ENCODE measurements around the gene KNTC1.
"Not testable (repeated sequence)": the region's sequence is repeated elsewhere in the genome, so short reads cannot be mapped to it uniquely, and the experiment has no call there.

KNTC1 gene

DNA sequence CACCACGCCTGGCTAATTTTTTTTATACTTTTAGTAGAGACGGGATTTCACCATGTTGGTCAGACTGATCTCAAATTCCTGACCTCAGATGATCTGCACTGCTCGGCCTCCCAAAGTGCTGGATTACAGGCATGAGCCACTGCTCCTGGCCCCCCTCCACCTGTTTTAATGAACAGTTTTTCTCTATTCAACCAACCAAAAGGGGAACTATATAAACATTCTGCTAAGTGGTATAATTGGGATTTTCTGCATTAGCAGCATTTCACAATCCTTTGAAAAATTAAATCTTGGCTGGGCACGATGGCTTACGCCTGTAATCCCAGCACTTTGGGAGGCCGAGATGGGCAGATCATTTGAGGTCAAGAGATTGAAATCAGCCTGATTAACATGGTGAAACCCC, 44.8 kb downstream of the KNTC1 start:
- no peak for TF ChIP-seq CTCF (IDR thresholded peaks at IDR 0.05)
- no peak overlapping the region for H3K27ac ChIP-seq
- no peaks in the 10 kb centered on the region for H3K4me1 ChIP-seq (ENCODE audit: control insufficient read depth in 1 of 2, insufficient read depth in 1 of 2, low read depth in 1 of 2, low read length in 1 of 2)
- H3K27me3 ChIP-seq: no peaks in the 10 kb centered on the region
- no peaks in the 10 kb centered on the region for H3K9me3 ChIP-seq
- H3K4me3 ChIP-seq (ENCODE audit: low read depth in 1 of 2, low read length in 1 of 2): no peak overlapping the region
- H3K36me3 ChIP-seq: peaks cover 69% of the 10 kb centered on the region

DNA sequence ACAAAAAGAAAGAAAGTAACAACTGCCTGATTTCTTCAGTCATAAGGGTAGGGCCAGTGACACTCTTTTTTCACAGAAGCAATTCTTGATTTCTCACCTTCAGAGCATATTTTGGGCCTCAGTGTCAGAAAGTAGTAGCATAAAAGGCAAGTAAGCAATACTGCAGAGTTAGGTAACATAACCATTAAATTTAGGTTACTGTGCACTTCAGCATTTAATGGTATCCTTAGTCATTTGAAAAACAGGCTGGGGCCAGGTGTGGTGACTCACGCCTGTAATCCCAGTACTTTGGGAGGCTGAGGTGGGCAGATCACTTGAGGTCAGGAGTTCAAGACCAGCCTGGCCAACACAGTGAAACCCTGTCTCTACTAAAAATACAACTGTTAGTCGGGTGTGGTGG, 56.2 kb downstream of the KNTC1 start:
- H3K4me3 ChIP-seq (ENCODE audit: low read depth in 1 of 2, low read length in 1 of 2); H3K27me3 ChIP-seq; H3K27ac ChIP-seq; H3K4me1 ChIP-seq (ENCODE audit: control insufficient read depth in 1 of 2, insufficient read depth in 1 of 2, low read depth in 1 of 2, low read length in 1 of 2); H3K9me3 ChIP-seq: not testable (repeated sequence)
- H3K36me3 ChIP-seq: peaks cover 68% of the 10 kb centered on the region

DNA sequence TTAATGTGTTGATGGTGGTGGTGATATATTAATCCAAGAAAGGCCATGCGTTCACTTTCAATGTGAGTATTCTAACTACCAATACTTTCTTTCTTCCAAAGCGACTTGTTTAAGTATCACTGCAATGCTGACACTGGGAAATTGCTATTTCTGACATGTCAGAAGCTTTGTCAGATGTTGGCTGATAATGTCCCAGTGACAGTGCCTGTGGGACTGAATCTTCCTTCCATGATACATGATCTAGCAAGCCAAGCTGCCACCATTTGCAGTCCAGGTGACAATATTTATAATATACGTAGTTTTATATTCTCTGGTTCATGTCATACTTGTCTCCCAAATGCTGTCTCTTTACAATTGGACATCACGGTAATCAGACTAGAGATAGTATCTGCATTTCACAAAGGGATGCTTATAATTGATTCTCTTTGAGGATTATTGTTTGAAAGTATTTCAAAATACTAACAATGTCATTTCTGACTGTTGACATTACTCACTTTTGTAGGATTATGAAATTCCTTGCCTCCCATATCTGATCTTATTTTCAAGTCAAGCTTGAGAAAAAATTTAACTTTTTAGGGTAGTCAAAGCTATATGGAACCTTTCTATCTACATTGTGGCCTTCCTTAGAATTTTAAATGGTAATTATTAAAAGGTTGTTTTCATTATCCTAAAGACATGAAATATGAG, 57.3 kb downstream of the KNTC1 start:
- Histone ChIP-seq H3K36me3 (peaks cover 70% of the 10 kb centered on the region), H3K27ac (no peak overlapping the region), H3K4me1 (ENCODE audit: control insufficient read depth in 1 of 2, insufficient read depth in 1 of 2, low read depth in 1 of 2, low read length in 1 of 2) (no peaks in the 10 kb centered on the region), H3K9me3 (no peaks in the 10 kb centered on the region), H3K27me3 (no peaks in the 10 kb centered on the region), H3K4me3 (ENCODE audit: low read depth in 1 of 2, low read length in 1 of 2) (no peak overlapping the region)
- no peak for TF ChIP-seq CTCF (IDR thresholded peaks at IDR 0.05)

DNA sequence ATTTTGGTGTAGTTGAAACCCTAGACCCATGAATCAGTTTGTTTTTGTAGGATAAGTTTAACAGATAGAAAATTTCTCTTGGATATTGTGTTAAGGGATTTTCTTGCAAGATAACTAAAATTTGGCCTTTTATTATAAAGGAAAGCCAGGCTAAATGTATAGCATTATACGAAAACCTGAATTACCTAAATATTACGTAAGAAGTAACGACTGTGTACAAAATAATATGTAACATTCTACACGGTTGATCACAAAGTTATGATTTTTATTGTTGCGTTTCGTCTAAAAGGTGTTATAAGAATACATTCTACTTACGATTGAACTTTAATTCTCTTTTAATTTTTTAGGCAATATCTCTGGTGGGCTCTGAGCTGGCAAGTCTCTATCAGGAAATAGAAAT, 63.9 kb downstream of the KNTC1 start:
- peaks cover 62% of the 10 kb centered on the region for H3K36me3 ChIP-seq
- TF ChIP-seq CTCF (IDR thresholded peaks at IDR 0.05): no peak
- H3K9me3 ChIP-seq: no peaks in the 10 kb centered on the region
- no peaks in the 10 kb centered on the region for H3K27me3 ChIP-seq
- no peak overlapping the region for H3K4me3 ChIP-seq (ENCODE audit: low read depth in 1 of 2, low read length in 1 of 2)
- no peak overlapping the region for H3K27ac ChIP-seq
- no peaks in the 10 kb centered on the region for H3K4me1 ChIP-seq (ENCODE audit: control insufficient read depth in 1 of 2, insufficient read depth in 1 of 2, low read depth in 1 of 2, low read length in 1 of 2)

DNA sequence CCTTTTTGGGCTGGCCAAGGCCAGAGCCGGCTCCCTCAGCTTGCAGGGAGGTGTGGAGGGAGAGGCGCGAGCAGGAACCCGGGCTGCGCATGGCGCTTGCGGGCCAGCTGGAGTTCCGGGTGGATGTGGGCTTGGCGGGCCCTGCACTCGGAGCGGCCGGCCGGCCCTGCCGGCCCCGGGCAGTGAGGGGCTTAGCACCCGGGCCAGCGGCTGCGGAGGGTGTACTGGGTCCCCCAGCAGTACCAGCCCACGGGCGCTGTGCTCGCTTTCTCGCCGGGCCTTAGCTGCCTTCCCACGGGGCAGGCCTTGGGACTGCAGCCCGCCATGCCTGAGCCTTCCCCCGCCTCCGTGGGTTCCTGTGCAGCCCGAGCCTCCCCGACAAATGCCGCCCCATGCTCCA, 64.9 kb downstream of the KNTC1 start:
- H3K9me3 ChIP-seq; H3K4me1 ChIP-seq (ENCODE audit: control insufficient read depth in 1 of 2, insufficient read depth in 1 of 2, low read depth in 1 of 2, low read length in 1 of 2); H3K27ac ChIP-seq; H3K27me3 ChIP-seq; H3K4me3 ChIP-seq (ENCODE audit: low read depth in 1 of 2, low read length in 1 of 2): not testable (repeated sequence)
- H3K36me3 ChIP-seq: peaks cover 63% of the 10 kb centered on the region

GRCh38 chr12:122592543-122592942, 65.5 kb downstream of the KNTC1 start:
- not testable (repeated sequence) for H3K4me1 ChIP-seq (ENCODE audit: control insufficient read depth in 1 of 2, insufficient read depth in 1 of 2, low read depth in 1 of 2, low read length in 1 of 2); H3K27ac ChIP-seq; H3K27me3 ChIP-seq; H3K4me3 ChIP-seq (ENCODE audit: low read depth in 1 of 2, low read length in 1 of 2); H3K9me3 ChIP-seq
- H3K36me3 ChIP-seq: peaks cover 60% of the 10 kb centered on the region

GRCh38 chr12:122593910-122594309, 66.9 kb downstream of the KNTC1 start:
- no peaks in the 10 kb centered on the region for H3K27me3 ChIP-seq
- H3K27ac ChIP-seq: no peak overlapping the region
- peaks cover 57% of the 10 kb centered on the region for H3K36me3 ChIP-seq
- H3K9me3 ChIP-seq: no peaks in the 10 kb centered on the region
- no peak overlapping the region for H3K4me3 ChIP-seq (ENCODE audit: low read depth in 1 of 2, low read length in 1 of 2)
- no peaks in the 10 kb centered on the region for H3K4me1 ChIP-seq (ENCODE audit: control insufficient read depth in 1 of 2, insufficient read depth in 1 of 2, low read depth in 1 of 2, low read length in 1 of 2)
- TF ChIP-seq CTCF (IDR thresholded peaks at IDR 0.05): no peak

Measured in neutrophil (primary cell).